Osteocyte (in vitro differentiated cells): ENCODE results near the gene RABEPK. TPM values are rescaled to one million over a fixed set of nuclear protein-coding genes. Genes with fewer than 3 reads are reported as not detected.

Experiments
- DNase-seq: peaks from one replicate; pipeline ENCODE4 v3.0.0; 2021; ENCODE audit warnings: mixed read lengths; ENCODE audit not compliant: unreplicated experiment; ENCODE audit errors: extremely low spot score
- H3K27ac Mint-ChIP-seq: one replicate; pipeline ENCODE4 v1.8.0; 2021; ENCODE audit warnings: mild to moderate bottlenecking, mixed read lengths; ENCODE audit not compliant: unreplicated experiment
- H3K27me3 Mint-ChIP-seq: one replicate; pipeline ENCODE4 v1.8.0; 2021; ENCODE audit warnings: mixed read lengths; ENCODE audit not compliant: unreplicated experiment
- H3K36me3 Mint-ChIP-seq: one replicate; pipeline ENCODE4 v1.8.0; 2021; ENCODE audit warnings: mixed read lengths; ENCODE audit not compliant: unreplicated experiment
- H3K4me1 Mint-ChIP-seq: one replicate; pipeline ENCODE4 v1.8.0; 2021; ENCODE audit warnings: mixed read lengths; ENCODE audit not compliant: unreplicated experiment
- H3K4me3 Mint-ChIP-seq: one replicate; pipeline ENCODE4 v1.8.0; 2021; ENCODE audit warnings: mild to moderate bottlenecking, moderate library complexity, mixed read lengths; ENCODE audit not compliant: unreplicated experiment
- H3K9me3 Mint-ChIP-seq: one replicate; pipeline ENCODE4 v1.8.0; 2021; ENCODE audit warnings: mixed read lengths; ENCODE audit not compliant: unreplicated experiment
- total RNA-seq: library from RNA; stranded (reverse); gene quantifications from 2 replicates; pipeline ENCODE4 v1.2.1, GENCODE V29; 2021
- TF ChIP-seq, protein P1 (sequence below): fragments of 200-600 bp; sonication (generic); IDR thresholded peaks from 2 replicates; pipeline ENCODE4 v1.5.0; 2021; ENCODE audit warnings: antibody characterized with exemption, mild to moderate bottlenecking, moderate library complexity

Gene RABEPK
- total RNA-seq, 1 donor from 2014 or later = 20.2 TPM

DNA sequence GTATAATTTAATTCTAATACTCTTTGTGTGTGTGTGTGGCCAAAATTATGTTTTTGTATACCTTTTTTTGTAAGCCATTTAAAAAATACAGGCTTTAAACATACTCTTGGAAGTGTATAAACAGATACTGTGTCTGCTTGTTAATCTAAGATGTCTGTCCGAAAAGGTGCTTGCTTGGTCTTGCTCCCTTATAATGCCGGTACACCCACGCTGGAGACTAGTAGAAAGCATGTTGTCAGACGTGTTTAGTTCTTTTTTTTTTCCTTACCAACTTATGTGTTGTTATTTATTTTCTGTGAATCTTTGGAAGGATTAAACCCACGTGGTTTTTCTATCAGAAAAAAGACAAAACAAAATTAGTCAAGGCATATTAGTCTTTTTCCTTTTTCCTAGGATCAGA, 70.7 kb downstream of the RABEPK start:
- H3K4me1 Mint-ChIP-seq = peaks cover 35% of the 10 kb centered on the region
- TF ChIP-seq, protein P1, sequence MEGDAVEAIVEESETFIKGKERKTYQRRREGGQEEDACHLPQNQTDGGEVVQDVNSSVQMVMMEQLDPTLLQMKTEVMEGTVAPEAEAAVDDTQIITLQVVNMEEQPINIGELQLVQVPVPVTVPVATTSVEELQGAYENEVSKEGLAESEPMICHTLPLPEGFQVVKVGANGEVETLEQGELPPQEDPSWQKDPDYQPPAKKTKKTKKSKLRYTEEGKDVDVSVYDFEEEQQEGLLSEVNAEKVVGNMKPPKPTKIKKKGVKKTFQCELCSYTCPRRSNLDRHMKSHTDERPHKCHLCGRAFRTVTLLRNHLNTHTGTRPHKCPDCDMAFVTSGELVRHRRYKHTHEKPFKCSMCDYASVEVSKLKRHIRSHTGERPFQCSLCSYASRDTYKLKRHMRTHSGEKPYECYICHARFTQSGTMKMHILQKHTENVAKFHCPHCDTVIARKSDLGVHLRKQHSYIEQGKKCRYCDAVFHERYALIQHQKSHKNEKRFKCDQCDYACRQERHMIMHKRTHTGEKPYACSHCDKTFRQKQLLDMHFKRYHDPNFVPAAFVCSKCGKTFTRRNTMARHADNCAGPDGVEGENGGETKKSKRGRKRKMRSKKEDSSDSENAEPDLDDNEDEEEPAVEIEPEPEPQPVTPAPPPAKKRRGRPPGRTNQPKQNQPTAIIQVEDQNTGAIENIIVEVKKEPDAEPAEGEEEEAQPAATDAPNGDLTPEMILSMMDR = no peak
- no peaks in the 10 kb centered on the region for H3K27me3 Mint-ChIP-seq
- no peak overlapping the region for H3K27ac Mint-ChIP-seq
- peaks cover 9% of the 10 kb centered on the region for H3K36me3 Mint-ChIP-seq
- DNase-seq = no peak
- H3K9me3 Mint-ChIP-seq = no peaks in the 10 kb centered on the region
- H3K4me3 Mint-ChIP-seq = no peak overlapping the region

DNA sequence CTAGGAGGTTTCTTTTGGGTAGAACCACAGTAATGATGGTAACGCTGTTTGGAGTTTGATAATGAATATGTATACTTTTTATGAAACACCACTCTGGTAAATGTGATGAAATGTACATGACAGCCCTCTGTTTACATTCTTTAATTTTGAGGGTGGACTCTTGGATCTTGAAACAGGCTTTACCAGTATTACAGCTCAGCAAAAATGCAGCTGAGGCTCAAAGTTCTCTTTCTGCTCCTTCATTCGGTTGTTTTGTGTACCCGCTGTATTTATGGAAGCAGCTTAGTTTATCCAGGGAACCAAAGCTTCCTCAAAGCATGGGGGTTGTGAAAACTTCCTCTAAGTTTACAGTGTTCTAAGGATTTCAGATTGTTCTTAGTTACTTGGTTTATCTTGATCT, 72.4 kb downstream of the RABEPK start:
- Mint-ChIP-seq H3K9me3 (no peaks in the 10 kb centered on the region), H3K27ac (peak overlapping the region; percentile 40), H3K27me3 (no peaks in the 10 kb centered on the region), H3K4me3 (no peak overlapping the region), H3K4me1 (peaks cover 48% of the 10 kb centered on the region), H3K36me3 (peaks cover 9% of the 10 kb centered on the region)
- TF ChIP-seq, protein P1 = no peak
- no peak for DNase-seq

DNA sequence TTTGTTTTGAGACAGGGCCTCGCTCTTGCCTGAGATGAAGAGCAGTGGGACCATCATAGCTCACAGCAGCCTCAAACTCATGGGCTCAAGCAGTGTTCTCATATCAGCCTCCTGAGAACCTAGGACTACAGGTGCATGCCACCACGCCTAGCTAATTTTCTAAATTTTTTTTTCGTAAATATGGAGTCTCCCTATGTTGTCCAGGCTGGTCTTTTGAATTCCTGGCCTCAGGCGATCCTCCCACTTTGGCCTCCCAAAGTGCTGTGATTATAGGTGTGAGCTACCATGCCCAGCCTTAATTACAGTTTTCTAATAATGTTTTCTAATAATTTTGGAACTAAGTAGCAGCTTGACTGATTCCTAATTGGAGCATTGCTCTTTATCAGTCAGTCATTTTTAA, 76.4 kb downstream of the RABEPK start:
- Mint-ChIP-seq H3K9me3 (no peaks in the 10 kb centered on the region), H3K36me3 (peaks cover 6% of the 10 kb centered on the region), H3K27ac (no peak overlapping the region), H3K4me3 (no peak overlapping the region), H3K27me3 (no peaks in the 10 kb centered on the region), H3K4me1 (peaks cover 34% of the 10 kb centered on the region)
- no peak for DNase-seq
- TF ChIP-seq, protein P1 = no peak

DNA sequence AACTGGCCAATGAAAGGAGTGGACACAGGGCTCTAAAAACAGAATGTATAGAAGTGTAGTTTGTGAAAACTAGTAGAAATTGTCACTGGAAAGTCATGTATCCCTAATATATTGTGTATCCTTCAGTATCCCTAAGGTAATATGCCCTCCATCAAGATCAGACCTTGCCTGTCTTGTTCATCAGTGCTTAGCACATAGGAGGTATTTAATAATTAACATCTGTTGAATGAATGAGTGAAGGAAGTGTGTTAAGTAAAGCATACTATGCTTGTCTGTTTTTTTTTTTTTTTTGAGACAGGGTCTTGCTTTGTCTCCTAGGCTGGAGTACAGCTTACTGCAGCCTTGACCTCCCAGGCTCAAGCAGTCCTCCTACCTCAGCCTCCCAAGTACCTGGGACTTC, 77.1 kb downstream of the RABEPK start:
- H3K4me1 Mint-ChIP-seq = peaks cover 31% of the 10 kb centered on the region
- no peaks in the 10 kb centered on the region for H3K27me3 Mint-ChIP-seq
- TF ChIP-seq, protein P1 = no peak
- no peak overlapping the region for H3K4me3 Mint-ChIP-seq
- no peaks in the 10 kb centered on the region for H3K9me3 Mint-ChIP-seq
- peaks cover 4% of the 10 kb centered on the region for H3K36me3 Mint-ChIP-seq
- DNase-seq = no peak
- no peak overlapping the region for H3K27ac Mint-ChIP-seq

DNA sequence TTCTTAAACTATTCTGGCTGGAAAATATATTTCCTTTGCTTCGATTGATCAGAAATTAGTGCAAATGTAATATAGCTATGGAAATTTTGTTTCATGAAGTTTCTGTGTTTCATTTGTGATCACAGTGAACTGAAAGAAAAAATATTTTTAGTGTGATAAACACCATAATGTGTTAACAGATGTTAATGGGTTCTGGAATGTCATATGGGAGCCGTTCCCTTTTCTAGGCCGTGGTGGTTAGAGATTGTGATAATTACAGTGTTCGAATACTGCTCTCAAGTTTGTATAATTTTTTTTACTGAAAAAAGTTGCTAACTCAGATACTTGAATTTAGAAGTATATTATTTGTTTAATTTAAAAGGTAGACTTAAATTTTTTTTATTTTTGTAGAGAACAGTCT, 80.6 kb downstream of the RABEPK start:
- Mint-ChIP-seq H3K4me1 (peaks cover 22% of the 10 kb centered on the region), H3K4me3 (no peak overlapping the region), H3K36me3 (no peaks in the 10 kb centered on the region), H3K27me3 (no peaks in the 10 kb centered on the region), H3K27ac (no peak overlapping the region), H3K9me3 (no peaks in the 10 kb centered on the region)
- no peak for DNase-seq
- TF ChIP-seq, protein P1 = no peak

Other genes with a start within 250 kb of the RABEPK start
- 7.8 and 8.6 TPM in 2 replicates for gene SCAI, start 57.0 kb upstream of the RABEPK start, total RNA-seq
- gene PPP6C, start 10.7 kb upstream of the RABEPK start, total RNA-seq = 34.9 and 37.9 TPM in 2 replicates
- 282 and 300 TPM in 2 replicates for gene HSPA5, start 40.8 kb downstream of the RABEPK start, total RNA-seq
- 56.1 and 56.5 TPM in 2 replicates for gene GAPVD1, start 61.3 kb downstream of the RABEPK start, total RNA-seq